ENCODE measurements around the gene CASK.
"Not testable (repeated sequence)": the region's sequence is repeated elsewhere in the genome, so short reads cannot be mapped to it uniquely, and the experiment has no call there.

CASK gene

GRCh38 chrX:41688156-41688555 lies 235.2 kb downstream of the CASK start:
- no peak for DNase-seq

GRCh38 chrX:41686788-41687187 lies 236.6 kb downstream of the CASK start:
- no peak for DNase-seq

GRCh38 chrX:41684940-41685339 lies 238.4 kb downstream of the CASK start:
- no peak for DNase-seq

GRCh38 chrX:41684138-41684537 lies 239.2 kb downstream of the CASK start:
- no peak for DNase-seq

- no peak for DNase-seq
These were observed 245.9 kb downstream of the CASK start for GRCh38 chrX:41677183-41678060.

- not testable (repeated sequence) for DNase-seq
These were observed 247.0 kb downstream of the CASK start for GRCh38 chrX:41676361-41676760.

- DNase-seq = no peak
These were observed 250.7 kb downstream of the CASK start for GRCh38 chrX:41672643-41673042.

GRCh38 chrX:41671082-41671481 lies 252.3 kb downstream of the CASK start:
- DNase-seq = no peak

GRCh38 chrX:41670112-41670511 lies 253.2 kb downstream of the CASK start:
- DNase-seq = no peak

GRCh38 chrX:41667631-41668030 lies 255.7 kb downstream of the CASK start:
- no peak for DNase-seq

- DNase-seq = no peak
These were observed 257.1 kb downstream of the CASK start for GRCh38 chrX:41666251-41666650.

- DNase-seq = no peak
These were observed 257.7 kb downstream of the CASK start for GRCh38 chrX:41665686-41666085.

GRCh38 chrX:41664908-41665307 lies 258.4 kb downstream of the CASK start:
- DNase-seq = no peak

- no peak for DNase-seq
These were observed 258.9 kb downstream of the CASK start for GRCh38 chrX:41664375-41664901.

GRCh38 chrX:41661366-41662095 lies 261.8 kb downstream of the CASK start:
- no peak for DNase-seq

- no peak for DNase-seq
These were observed 267.7 kb downstream of the CASK start for GRCh38 chrX:41655631-41656030.

GRCh38 chrX:41655101-41655500 lies 268.3 kb downstream of the CASK start:
- no peak for DNase-seq

GRCh38 chrX:41653125-41653524 lies 270.2 kb downstream of the CASK start:
- no peak for DNase-seq

GRCh38 chrX:41646201-41646600 lies 277.2 kb downstream of the CASK start:
- not testable (repeated sequence) for DNase-seq

GRCh38 chrX:41634284-41634683 lies 289.1 kb downstream of the CASK start:
- no peak for DNase-seq

GRCh38 chrX:41630091-41630490 lies 293.3 kb downstream of the CASK start:
- no peak for DNase-seq

- no peak for DNase-seq
These were observed 293.8 kb downstream of the CASK start for GRCh38 chrX:41629539-41629938.

GRCh38 chrX:41621222-41621723 lies 302.1 kb downstream of the CASK start:
- DNase-seq = no peak

- no peak for DNase-seq
These were observed 304.1 kb downstream of the CASK start for GRCh38 chrX:41619221-41619620.

Measured in DMS 273 treated with DMSO at 0.1 percent for 48 hours (cell line).